HL-60 (cell line): ENCODE results near the gene ZGLP1.

Source experiments
- GABPA ChIP-seq: IDR thresholded peaks from 2 replicates; pipeline ENCODE4 v1.6.1; 2012; ENCODE audit warnings: low read depth
- POLR2AphosphoS5 ChIP-seq: IDR thresholded peaks from 2 replicates; pipeline ENCODE4 v1.6.1; 2012; ENCODE audit warnings: low read depth
- REST ChIP-seq: IDR thresholded peaks from 2 replicates; pipeline ENCODE4 v1.6.1; 2012; ENCODE audit warnings: low read depth; ENCODE audit not compliant: insufficient replicate concordance
- SPI1 ChIP-seq: IDR thresholded peaks from 2 replicates; pipeline ENCODE4 v1.6.1; 2012; ENCODE audit warnings: low read depth, mild to moderate bottlenecking, borderline replicate concordance
- TF ChIP-seq, protein P1 (sequence below): IDR thresholded peaks from one replicate; pipeline ENCODE4 v1.5.1; 2011; ENCODE audit warnings: low read length, control low read depth, inconsistent platforms; ENCODE audit not compliant: insufficient read depth

DNA sequence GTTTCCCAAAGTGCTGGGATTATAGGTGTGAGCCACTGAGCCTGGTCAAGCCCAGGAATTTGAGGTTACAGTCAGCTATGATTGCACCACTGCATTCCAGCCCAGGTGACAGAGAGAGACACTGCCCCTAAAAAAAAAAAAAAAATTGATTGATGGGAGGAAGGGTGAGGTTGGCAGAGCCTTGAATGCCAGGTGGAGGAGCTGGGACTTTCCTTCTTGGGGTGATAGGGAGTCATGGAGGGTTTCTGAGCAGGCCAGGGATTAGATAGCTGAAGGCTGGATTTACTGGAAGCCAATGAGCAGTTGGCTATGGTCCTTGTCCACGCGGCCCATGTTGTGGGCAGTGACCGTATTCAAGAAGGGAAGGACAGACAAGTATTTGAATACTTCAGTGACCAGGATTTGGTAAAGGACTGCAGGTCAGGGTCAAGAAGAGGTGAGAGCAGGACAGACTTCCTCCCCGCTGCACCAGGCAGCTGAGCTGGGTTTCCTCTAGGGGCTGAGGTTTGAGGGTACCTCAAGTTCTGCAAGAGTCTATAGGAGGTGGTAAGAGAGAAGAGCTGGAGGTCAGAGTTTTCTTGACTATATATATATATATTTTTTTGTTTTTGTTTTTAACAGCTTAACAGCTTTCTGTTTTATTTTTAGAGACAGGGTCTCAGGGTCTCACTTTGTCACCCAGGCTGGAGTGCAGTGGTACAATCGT is 29.7 kb downstream of the ZGLP1 start:
- TF ChIP-seq, protein P1, sequence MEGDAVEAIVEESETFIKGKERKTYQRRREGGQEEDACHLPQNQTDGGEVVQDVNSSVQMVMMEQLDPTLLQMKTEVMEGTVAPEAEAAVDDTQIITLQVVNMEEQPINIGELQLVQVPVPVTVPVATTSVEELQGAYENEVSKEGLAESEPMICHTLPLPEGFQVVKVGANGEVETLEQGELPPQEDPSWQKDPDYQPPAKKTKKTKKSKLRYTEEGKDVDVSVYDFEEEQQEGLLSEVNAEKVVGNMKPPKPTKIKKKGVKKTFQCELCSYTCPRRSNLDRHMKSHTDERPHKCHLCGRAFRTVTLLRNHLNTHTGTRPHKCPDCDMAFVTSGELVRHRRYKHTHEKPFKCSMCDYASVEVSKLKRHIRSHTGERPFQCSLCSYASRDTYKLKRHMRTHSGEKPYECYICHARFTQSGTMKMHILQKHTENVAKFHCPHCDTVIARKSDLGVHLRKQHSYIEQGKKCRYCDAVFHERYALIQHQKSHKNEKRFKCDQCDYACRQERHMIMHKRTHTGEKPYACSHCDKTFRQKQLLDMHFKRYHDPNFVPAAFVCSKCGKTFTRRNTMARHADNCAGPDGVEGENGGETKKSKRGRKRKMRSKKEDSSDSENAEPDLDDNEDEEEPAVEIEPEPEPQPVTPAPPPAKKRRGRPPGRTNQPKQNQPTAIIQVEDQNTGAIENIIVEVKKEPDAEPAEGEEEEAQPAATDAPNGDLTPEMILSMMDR = no peak
- TF ChIP-seq REST (no peak), POLR2AphosphoS5 (no peak), SPI1 (peak; percentile 45; the same call in 1 of the 2 replicates), GABPA (no peak)
